MM.1S (cell line): ENCODE data around the gene SIPA1L2.

Experiments used
- DNase-seq: peaks from one replicate; pipeline ENCODE4 v3.0.0-alpha.2; 2015
- H2AFZ ChIP-seq: fragments of 300-600 bp; sonication (generic); 2 replicates; pipeline ENCODE4 v1.6.0; 2016; ENCODE audit warnings: antibody characterized with exemption, low read length
- H3F3A ChIP-seq: fragments of 300-600 bp; sonication (generic); 2 replicates; pipeline ENCODE4 v1.6.1; 2016; ENCODE audit warnings: mild to moderate bottlenecking, antibody characterized with exemption, low read length, moderate library complexity, mixed read lengths; ENCODE audit not compliant: insufficient read depth
- H3K27ac ChIP-seq: fragments of 300-600 bp; sonication (generic); 2 replicates; pipeline ENCODE4 v1.5.1; 2016; ENCODE audit warnings: mild to moderate bottlenecking, low read length
- H3K27me3 ChIP-seq: fragments of 300-600 bp; sonication (generic); replicated peaks from 2 replicates; pipeline ENCODE4 v1.6.0; 2016; ENCODE audit warnings: low read length; ENCODE audit not compliant: insufficient read depth
- H3K36me3 ChIP-seq: fragments of 300-600 bp; sonication (generic); replicated peaks from 2 replicates; pipeline ENCODE4 v1.6.1; 2016; ENCODE audit warnings: mild to moderate bottlenecking, low read length, mixed read lengths; ENCODE audit not compliant: insufficient read depth
- H3K4me1 ChIP-seq: fragments of 300-600 bp; sonication (generic); 2 replicates; pipeline ENCODE4 v1.6.1; 2016; ENCODE audit warnings: low read length, mixed read lengths
- H3K4me2 ChIP-seq: fragments of 300-600 bp; sonication (generic); 2 replicates; pipeline ENCODE4 v1.6.0; 2016; ENCODE audit warnings: low read depth, low read length
- H3K4me3 ChIP-seq: fragments of 300-600 bp; sonication (generic); 2 replicates; pipeline ENCODE4 v1.5.1; 2016; ENCODE audit warnings: low read length, mixed read lengths
- H3K79me2 ChIP-seq: fragments of 300-600 bp; sonication (generic); 2 replicates; pipeline ENCODE4 v1.6.1; 2016; ENCODE audit warnings: mixed run types, low read length, mixed read lengths
- H3K9ac ChIP-seq: fragments of 300-600 bp; sonication (generic); 2 replicates; pipeline ENCODE4 v1.6.1; 2016; ENCODE audit warnings: low read length, mixed read lengths
- H3K9me2 ChIP-seq: fragments of 300-600 bp; sonication (generic); replicated peaks from 2 replicates; pipeline ENCODE4 v1.6.1; 2016; ENCODE audit warnings: mild to moderate bottlenecking, low read length, mixed read lengths; ENCODE audit not compliant: insufficient read depth
- H3K9me3 ChIP-seq: fragments of 300-600 bp; sonication (generic); replicated peaks from 2 replicates; pipeline ENCODE4 v1.6.1; 2016; ENCODE audit warnings: mild to moderate bottlenecking, low read length, mixed read lengths; ENCODE audit not compliant: insufficient read depth
- H4K20me1 ChIP-seq: fragments of 300-600 bp; sonication (generic); 2 replicates; pipeline ENCODE4 v1.6.1; 2016; ENCODE audit warnings: mild to moderate bottlenecking, low read length, moderate library complexity, mixed read lengths; ENCODE audit not compliant: insufficient read depth
- CTCF ChIP-seq: fragments of 300-600 bp; sonication (generic); IDR thresholded peaks from 2 replicates; pipeline ENCODE4 v1.5.1; 2016; ENCODE audit warnings: antibody characterized with exemption, low read length, mixed read lengths
- EZH2 ChIP-seq: fragments of 300-600 bp; sonication (generic); optimal IDR thresholded peaks from 2 replicates; pipeline ENCODE3; 2017; ENCODE audit warnings: low read depth, mild to moderate bottlenecking, antibody characterized with exemption, low read length, mixed read lengths
- EZH2phosphoT487 ChIP-seq: fragments of 300-600 bp; sonication (generic); IDR thresholded peaks from 2 replicates; pipeline ENCODE4 v1.6.1; 2018; ENCODE audit warnings: antibody characterized with exemption, low read length

SIPA1L2 gene

GRCh38 chr1:232599178-232600041, 30.5 kb downstream of the SIPA1L2 start:
- H3K9ac ChIP-seq: no peak overlapping the region
- no peak overlapping the region for H2AFZ ChIP-seq
- peaks cover 32% of the 10 kb centered on the region for H3F3A ChIP-seq
- no peaks in the 10 kb centered on the region for H3K9me2 ChIP-seq
- peak; percentile 61 for DNase-seq
- H3K4me1 ChIP-seq: peaks cover 42% of the 10 kb centered on the region
- H3K4me2 ChIP-seq: no peak overlapping the region; the same call in 1 of the 2 replicates
- H3K79me2 ChIP-seq: no peaks in the 10 kb centered on the region
- no peaks in the 10 kb centered on the region for H4K20me1 ChIP-seq
- no peaks in the 10 kb centered on the region; the same call in 1 of the 2 replicates for H3K27me3 ChIP-seq
- H3K27ac ChIP-seq: no peak overlapping the region
- H3K36me3 ChIP-seq: no peaks in the 10 kb centered on the region
- no peak overlapping the region for H3K4me3 ChIP-seq
- H3K9me3 ChIP-seq: no peaks in the 10 kb centered on the region
- TF ChIP-seq EZH2 (no peak), CTCF (no peak), EZH2phosphoT487 (no peak)

GRCh38 chr1:232598837-232599177, 31.1 kb downstream of the SIPA1L2 start:
- TF ChIP-seq CTCF (no peak), EZH2 (no peak)
- no peaks in the 10 kb centered on the region for H4K20me1 ChIP-seq
- no peaks in the 10 kb centered on the region for H3K36me3 ChIP-seq
- H3K27me3 ChIP-seq: no peaks in the 10 kb centered on the region; the same call in 1 of the 2 replicates
- H3K9me2 ChIP-seq: no peaks in the 10 kb centered on the region
- DNase-seq: no peak
- no peaks in the 10 kb centered on the region for H3K79me2 ChIP-seq
- no peak overlapping the region for H3K4me3 ChIP-seq
- no peak overlapping the region for H2AFZ ChIP-seq
- peaks cover 32% of the 10 kb centered on the region for H3F3A ChIP-seq
- H3K4me1 ChIP-seq: peaks cover 42% of the 10 kb centered on the region
- H3K9me3 ChIP-seq: no peaks in the 10 kb centered on the region
- no peak overlapping the region for H3K27ac ChIP-seq
- H3K9ac ChIP-seq: no peak overlapping the region
- peak overlapping the region; percentile 32 for H3K4me2 ChIP-seq

GRCh38 chr1:232598133-232598532, 31.8 kb downstream of the SIPA1L2 start:
- no peak overlapping the region for H3K9ac ChIP-seq

More at GRCh38 chr1:232598133-232598532, 31.8 kb downstream of the SIPA1L2 start:
- H3K79me2 ChIP-seq: no peaks in the 10 kb centered on the region
- H4K20me1 ChIP-seq: no peaks in the 10 kb centered on the region
- DNase-seq: peak; percentile 70
- H2AFZ ChIP-seq: no peak overlapping the region
- H3K9me2 ChIP-seq: no peaks in the 10 kb centered on the region
- TF ChIP-seq CTCF (no peak), EZH2phosphoT487 (no peak), EZH2 (no peak)
- no peaks in the 10 kb centered on the region for H3K27me3 ChIP-seq
- H3K4me3 ChIP-seq: no peak overlapping the region
- H3K36me3 ChIP-seq: no peaks in the 10 kb centered on the region
- H3K4me1 ChIP-seq: peaks cover 42% of the 10 kb centered on the region
- peak overlapping the region; percentile 32 for H3K4me2 ChIP-seq
- H3K27ac ChIP-seq: peak overlapping the region; percentile 70; the same call in 1 of the 2 replicates
- no peaks in the 10 kb centered on the region for H3K9me3 ChIP-seq
- peaks cover 32% of the 10 kb centered on the region for H3F3A ChIP-seq
